CD4-positive, alpha-beta T cell (primary cell): Measurements from ENCODE around the gene KLRG1. TPM values are rescaled to one million over a fixed set of nuclear protein-coding genes. Genes with fewer than 3 reads are reported as not detected.

Experiments
- ATAC-seq: fragments of 200-7000 bp; cut with Tn5 transposase; one replicate; pipeline ENCODE4 v1.10.0; 2022; ENCODE audit warnings: mild to moderate bottlenecking; ENCODE audit not compliant: poor library complexity
- CTCF ChIA-PET: fragments of 350-600 bp; sonication (Branson Sonifier 250); formaldehyde crosslinking; loops from one replicate; lab custom pipeline; 2021; ENCODE audit warnings: antibody characterized with exemption, inconsistent platforms; lab: Charles Lee
- POLR2A ChIA-PET: fragments of 350-600 bp; sonication (Branson Sonifier 250); formaldehyde crosslinking; loops from one replicate; lab custom pipeline; 2021; ENCODE audit warnings: antibody characterized with exemption, inconsistent platforms; lab: Charles Lee
- DNase-seq, 14 experiments: peaks; one replicate each; pipeline ENCODE4 v3.0.0-alpha.2; 2013 to 2020; ENCODE audit warnings: mixed read lengths in 2 of 14
- H3K27ac ChIP-seq, 2 donors: one replicate each; pipeline versions ENCODE4 v1.5.1 to v1.7.0; 2013; ENCODE audit warnings: low read length in 2 of 2, low read depth in 1 of 2, mild to moderate bottlenecking in 1 of 2
- H3K27me3 ChIP-seq, 2 experiments: 1 replicate in 1 of 2; 2 replicates in 1 of 2; pipeline versions ENCODE4 v1.6.1 to v1.7.0; 2013; ENCODE audit warnings: low read length in 2 of 2, control low read depth in 1 of 2, mild to moderate bottlenecking in 1 of 2, moderate library complexity in 1 of 2; ENCODE audit not compliant: insufficient read depth in 2 of 2, control insufficient read depth in 1 of 2
- H3K36me3 ChIP-seq: one replicate; pipeline ENCODE4 v1.6.1; 2013; ENCODE audit warnings: low read length, control low read depth; ENCODE audit not compliant: insufficient read depth
- H3K4me1 ChIP-seq: one replicate; pipeline ENCODE4 v1.6.1; 2013; ENCODE audit warnings: low read length, control low read depth; ENCODE audit not compliant: insufficient read depth
- H3K4me3 ChIP-seq: one replicate; pipeline ENCODE4 v1.5.1; 2013; ENCODE audit warnings: mild to moderate bottlenecking, low read length, moderate library complexity
- H3K9me3 ChIP-seq, 2 experiments: 1 replicate in 1 of 2; 2 replicates in 1 of 2; pipeline versions ENCODE4 v1.6.1 to v1.7.0; 2013; ENCODE audit warnings: low read length in 2 of 2, mild to moderate bottlenecking in 2 of 2, control low read depth in 1 of 2, moderate library complexity in 1 of 2; ENCODE audit not compliant: control insufficient read depth in 1 of 2, insufficient read depth in 1 of 2
- H3K27ac Mint-ChIP-seq: one replicate; pipeline ENCODE4 v1.8.0; 2020; ENCODE audit warnings: mixed read lengths
- H3K27me3 Mint-ChIP-seq: one replicate; pipeline ENCODE4 v1.8.0; 2021; ENCODE audit warnings: mixed read lengths
- H3K36me3 Mint-ChIP-seq: one replicate; pipeline ENCODE4 v1.8.0; 2021; ENCODE audit warnings: low read depth, mixed read lengths
- H3K4me1 Mint-ChIP-seq: one replicate; pipeline ENCODE4 v1.8.0; 2021; ENCODE audit warnings: low read depth, mixed read lengths
- H3K4me3 Mint-ChIP-seq: one replicate; pipeline ENCODE4 v1.8.0; 2020; ENCODE audit warnings: mild to moderate bottlenecking, mixed read lengths
- H3K9me3 Mint-ChIP-seq: one replicate; pipeline ENCODE4 v1.8.0; 2020; ENCODE audit warnings: mixed read lengths
- CTCF ChIP-seq: fragments of 200-600 bp; IDR thresholded peaks from one replicate; pipeline ENCODE4 v1.8.0; 2022; ENCODE audit warnings: antibody characterized with exemption, mild to moderate bottlenecking
- intact Hi-C, 2 experiments: fragments of 100-400 bp; cut with DNase I in 1 of 2; cut with micrococcal nuclease in 1 of 2; formaldehyde crosslinking; loops; one replicate each; pipeline versions ENCODE4 v1.15.1 to v1.9.0; 2023 to 2025; cut with DNase I, micrococcal nuclease
- total RNA-seq, 174 experiments: library from RNA in 2 of 174; stranded (reverse) in 2 of 174; gene quantifications; one replicate each; pipeline ENCODE4 v1.2.3 and lab custom pipeline; 2021 to 2026

The KLRG1 gene
- total RNA-seq, 2 experiments from 2014 or later = 8.4 to 10.5 TPM

GRCh38 chr12:9051158-9051550 lies 61.8 kb downstream of the KLRG1 start:
- Histone ChIP-seq H3K4me1 (peaks cover 9% of the 10 kb centered on the region), H3K36me3 (peaks cover 21% of the 10 kb centered on the region), H3K9me3 (no peaks in the 10 kb centered on the region), H3K27ac (no peak overlapping the region), H3K4me3 (no peak overlapping the region), H3K27me3 (no peaks in the 10 kb centered on the region)
- POLR2A ChIA-PET = no interaction called here
- H3K27ac Mint-ChIP-seq = no peak overlapping the region
- H3K4me1 Mint-ChIP-seq = peaks cover 19% of the 10 kb centered on the region
- no peaks in the 10 kb centered on the region for H3K9me3 Mint-ChIP-seq
- no peaks in the 10 kb centered on the region for H3K27me3 Mint-ChIP-seq
- H3K36me3 Mint-ChIP-seq = no peaks in the 10 kb centered on the region
- H3K4me3 Mint-ChIP-seq = no peak overlapping the region
- CTCF ChIA-PET = interaction anchor here (2.2 to 5.7 kb wide), 3 partner anchors 13 to 134 kb away, joined by 6 to 75 read pairs (median 10); partner anchors contain the start of gene M6PR
- TF ChIP-seq CTCF = no peak
- intact Hi-C loops = no loop called here
- DNase-seq (no peak), ATAC-seq (no peak)

- ATAC-seq (no peak), DNase-seq (no peak)
- POLR2A ChIA-PET = interaction anchor here (0.7 kb wide), 1 partner anchor 17 kb away, joined by 3 read pairs; no protein-coding TSS in a partner anchor
- Histone ChIP-seq H3K9me3 (no peaks in the 10 kb centered on the region), H3K27ac (no peak overlapping the region), H3K4me1 (peaks cover 4% of the 10 kb centered on the region), H3K27me3 (no peaks in the 10 kb centered on the region), H3K4me3 (no peak overlapping the region), H3K36me3 (peaks cover 25% of the 10 kb centered on the region)
- Mint-ChIP-seq H3K9me3 (no peaks in the 10 kb centered on the region), H3K27ac (no peak overlapping the region), H3K4me1 (peaks cover 15% of the 10 kb centered on the region), H3K36me3 (no peaks in the 10 kb centered on the region), H3K27me3 (no peaks in the 10 kb centered on the region), H3K4me3 (no peak overlapping the region)
- CTCF ChIA-PET = no interaction called here
- intact Hi-C loops = loop anchor here in 1 of 2 experiments (2.0 kb wide), 1 partner anchor 274 kb away; no protein-coding TSS in a partner anchor
- TF ChIP-seq CTCF = no peak
Observed at GRCh38 chr12:9052610-9053009, 63.3 kb downstream of the KLRG1 start.

Other genes starting within 250 kb of the KLRG1 start
- gene A2ML1, start 166.9 kb upstream of the KLRG1 start, total RNA-seq = not detected
- 10 to 100 TPM; 46.6 to 47.2 TPM for gene PHC1, start 75.0 kb upstream of the KLRG1 start, total RNA-seq
- gene M6PR, start 39.9 kb upstream of the KLRG1 start, total RNA-seq = 10 to 100 TPM; 53.4 to 55.8 TPM
- not detected for gene A2M, start 126.4 kb downstream of the KLRG1 start, total RNA-seq
- not detected for gene PZP, start 218.8 kb downstream of the KLRG1 start, total RNA-seq